Fibroblast of lung (primary cell): ENCODE data around the gene LPIN3. TPM values are rescaled to one million over a fixed set of nuclear protein-coding genes. Genes with fewer than 3 reads are reported as not detected.

Experiments
- DNase-seq, 2 donors: peaks; one replicate each; pipeline versions ENCODE4 v3.0.0 to v3.0.0-alpha.2; 2010; ENCODE audit warnings: low read depth in 2 of 2
- H2AFZ ChIP-seq: 2 replicates; pipeline ENCODE4 v1.5.1; 2012; ENCODE audit warnings: low read length, control low read depth, inconsistent platforms
- H3K27ac ChIP-seq: 2 replicates; pipeline ENCODE4 v1.5.1; 2011; ENCODE audit warnings: low read length, control low read depth; ENCODE audit not compliant: insufficient read depth
- H3K27me3 ChIP-seq: 2 replicates; pipeline ENCODE4 v1.5.1; 2011; ENCODE audit warnings: mild to moderate bottlenecking, low read length; ENCODE audit not compliant: control insufficient read depth, insufficient read depth
- H3K36me3 ChIP-seq: 2 replicates; pipeline ENCODE4 v1.5.1; 2011; ENCODE audit warnings: low read length; ENCODE audit not compliant: control insufficient read depth, insufficient read depth
- H3K4me1 ChIP-seq: 2 replicates; pipeline ENCODE4 v1.5.1; 2011; ENCODE audit warnings: low read length; ENCODE audit not compliant: control insufficient read depth, insufficient read depth; ENCODE audit errors: extremely low read depth
- H3K4me2 ChIP-seq: 2 replicates; pipeline ENCODE4 v1.5.1; 2011; ENCODE audit warnings: low read length, control low read depth; ENCODE audit not compliant: insufficient read depth; ENCODE audit errors: extremely low read depth
- H3K4me3 ChIP-seq, 4 experiments: fragments of 200-600 bp in 1 of 4; sonication (generic) in 1 of 4; replicated peaks in 1 of 4; 2 replicates each; pipeline ENCODE4 v1.5.1; 2011 to 2016; ENCODE audit warnings: low read length in 4 of 4, low read depth in 3 of 4, mild to moderate bottlenecking in 3 of 4, control low read depth in 2 of 4, inconsistent platforms in 1 of 4, mixed read lengths in 1 of 4; ENCODE audit not compliant: insufficient read depth in 1 of 4; ENCODE audit errors: control extremely low read depth in 1 of 4
- H3K79me2 ChIP-seq: 2 replicates; pipeline ENCODE4 v1.5.1; 2012; ENCODE audit warnings: mild to moderate bottlenecking, low read length, inconsistent platforms; ENCODE audit not compliant: control insufficient read depth, insufficient read depth
- H3K9ac ChIP-seq: 2 replicates; pipeline ENCODE4 v1.5.1; 2011; ENCODE audit warnings: mild to moderate bottlenecking, low read length, control low read depth; ENCODE audit not compliant: insufficient read depth
- H3K9me3 ChIP-seq: 2 replicates; pipeline ENCODE4 v1.5.1; 2012; ENCODE audit warnings: low read depth, low read length; ENCODE audit not compliant: control insufficient read depth, insufficient read depth
- H4K20me1 ChIP-seq: 2 replicates; pipeline ENCODE4 v1.5.1; 2011; ENCODE audit warnings: low read length; ENCODE audit not compliant: control insufficient read depth, insufficient read depth; ENCODE audit errors: extremely low read depth
- CTCF ChIP-seq, 2 donors: IDR thresholded peaks in 1 of 2; conservative IDR thresholded peaks in 1 of 2; 1 replicate in 1 of 2; 2 replicates in 1 of 2; pipeline ENCODE4 v1.5.1; 2011 to 2012; ENCODE audit warnings: low read length in 2 of 2, control low read depth in 1 of 2, inconsistent platforms in 1 of 2, low read depth in 1 of 2, mild to moderate bottlenecking in 1 of 2
- EZH2 ChIP-seq: IDR thresholded peaks from 2 replicates; pipeline ENCODE4 v1.5.1; 2012; ENCODE audit warnings: low read length, control low read depth, mild to moderate bottlenecking; ENCODE audit errors: missing control alignments
- polyA plus RNA-seq, 2 donors: library from polyadenylated mRNA; depleted of rRNA in 1 of 2; stranded (reverse) in 1 of 2; unstranded in 1 of 2; fragments of >200 nt; gene quantifications; 2 replicates each; pipeline ENCODE4 v1.2.1, GENCODE V29; 2011 to 2012; ENCODE audit warnings: missing spikeins in 1 of 2
- total RNA-seq: library from RNA; depleted of rRNA; stranded (reverse); fragments of >200 nt; gene quantifications from 2 replicates; pipeline ENCODE4 v1.2.1, GENCODE V29; 2014

The LPIN3 gene
- total and polyA plus RNA-seq, 2 donors (not counting 1 experiment from before 2014, with no cell fraction given) = 4.7 to 5.1 TPM

GRCh38 chr20:41394081-41394480 lies 53.5 kb downstream of the LPIN3 start:
- H3K79me2 ChIP-seq = no peaks in the 10 kb centered on the region
- no peak for DNase-seq
- H3K4me3 ChIP-seq = no peak overlapping the region
- no peak for TF ChIP-seq EZH2
- no peak for TF ChIP-seq CTCF (conservative IDR thresholded peaks at IDR 0.05 in 1 of 2, IDR thresholded peaks at IDR 0.05 in 1 of 2; ENCODE audit: low read depth in 1 of 2, low read length in 2 of 2)
- H3K27ac ChIP-seq = no peak overlapping the region
- no peaks in the 10 kb centered on the region for H3K4me1 ChIP-seq
- H3K9me3 ChIP-seq = no peaks in the 10 kb centered on the region
- no peak overlapping the region for H3K4me2 ChIP-seq
- no peaks in the 10 kb centered on the region for H4K20me1 ChIP-seq
- no peaks in the 10 kb centered on the region for H3K36me3 ChIP-seq
- H3K27me3 ChIP-seq = no peaks in the 10 kb centered on the region
- H2AFZ ChIP-seq = no peak overlapping the region
- no peak overlapping the region for H3K9ac ChIP-seq

GRCh38 chr20:41394931-41395666 lies 54.5 kb downstream of the LPIN3 start:
- no peaks in the 10 kb centered on the region for H3K79me2 ChIP-seq
- H3K36me3 ChIP-seq = no peaks in the 10 kb centered on the region
- H4K20me1 ChIP-seq = no peaks in the 10 kb centered on the region
- H3K27me3 ChIP-seq = no peaks in the 10 kb centered on the region
- H3K27ac ChIP-seq = no peak overlapping the region
- no peak for DNase-seq
- H3K4me1 ChIP-seq = no peaks in the 10 kb centered on the region
- no peaks in the 10 kb centered on the region for H3K9me3 ChIP-seq
- no peak overlapping the region for H3K9ac ChIP-seq
- no peak overlapping the region for H3K4me3 ChIP-seq
- TF ChIP-seq CTCF (conservative IDR thresholded peaks at IDR 0.05 in 1 of 2, IDR thresholded peaks at IDR 0.05 in 1 of 2; ENCODE audit: low read depth in 1 of 2, low read length in 2 of 2) = no peak
- TF ChIP-seq EZH2 = no peak
- no peak overlapping the region for H2AFZ ChIP-seq
- no peak overlapping the region for H3K4me2 ChIP-seq

GRCh38 chr20:41395667-41396664 lies 55.3 kb downstream of the LPIN3 start:
- Histone ChIP-seq H3K79me2 (no peaks in the 10 kb centered on the region), H4K20me1 (no peaks in the 10 kb centered on the region), H3K4me1 (no peaks in the 10 kb centered on the region), H3K4me3 (no peak overlapping the region), H2AFZ (peak overlapping the region; percentile 40), H3K27me3 (no peaks in the 10 kb centered on the region), H3K4me2 (no peak overlapping the region), H3K27ac (no peak overlapping the region), H3K36me3 (no peaks in the 10 kb centered on the region), H3K9ac (no peak overlapping the region), H3K9me3 (no peaks in the 10 kb centered on the region)
- TF ChIP-seq CTCF (conservative IDR thresholded peaks at IDR 0.05 in 1 of 2, IDR thresholded peaks at IDR 0.05 in 1 of 2; ENCODE audit: low read depth in 1 of 2, low read length in 2 of 2) (no peak), EZH2 (no peak)
- no peak for DNase-seq
